Stimulated activated CD4-positive, alpha-beta T cell treated with anti-CD3 and anti-CD28 coated beads, Interleukin-2, amount 100 ng/mL, for 48 hours (primary cell): Measurements from ENCODE around the gene FEM1A.
"Not testable (repeated sequence)": the region's sequence is repeated elsewhere in the genome, so short reads cannot be mapped to it uniquely, and the experiment has no call there.

ENCODE experiments used
- DNase-seq, 2 donors: peaks; one replicate each; pipeline ENCODE4 v3.0.0-alpha.2; 2020

The FEM1A gene

GRCh38 chr19:4774136-4774535, 17.4 kb upstream of the FEM1A start:
- DNase-seq, result no peak

GRCh38 chr19:4775627-4776152, 15.8 kb upstream of the FEM1A start:
- DNase-seq, result no peak

- no peak for DNase-seq
Observed at GRCh38 chr19:4776436-4777211, 14.9 kb upstream of the FEM1A start.

- DNase-seq, result not testable (repeated sequence)
Observed at GRCh38 chr19:4778124-4778523, 13.4 kb upstream of the FEM1A start.

- DNase-seq, result no peak
Observed at GRCh38 chr19:4780860-4781259, 10.7 kb upstream of the FEM1A start.

- no peak for DNase-seq
Observed at GRCh38 chr19:4781801-4782200, 9.7 kb upstream of the FEM1A start.

GRCh38 chr19:4786412-4787016, 5.0 kb upstream of the FEM1A start:
- not testable (repeated sequence) for DNase-seq

GRCh38 chr19:4792019-4792865, 708 bp downstream of the FEM1A start:
- not testable (repeated sequence) for DNase-seq

- not testable (repeated sequence) for DNase-seq
Observed at GRCh38 chr19:4792866-4793195, 1.3 kb downstream of the FEM1A start.

GRCh38 chr19:4793278-4793677, 1.7 kb downstream of the FEM1A start:
- not testable (repeated sequence) for DNase-seq

GRCh38 chr19:4794971-4795370, 3.4 kb downstream of the FEM1A start:
- no peak for DNase-seq

GRCh38 chr19:4795400-4795799, 3.9 kb downstream of the FEM1A start:
- DNase-seq, result no peak

GRCh38 chr19:4800591-4801081, 9.1 kb downstream of the FEM1A start:
- DNase-seq, result no peak

- no peak for DNase-seq
Observed at GRCh38 chr19:4801085-4801619, 9.6 kb downstream of the FEM1A start.

- no peak for DNase-seq
Observed at GRCh38 chr19:4802711-4803110, 11.2 kb downstream of the FEM1A start.

- DNase-seq, result peak; percentile 61 to 65
Observed at GRCh38 chr19:4803736-4804695, 12.5 kb downstream of the FEM1A start.

GRCh38 chr19:4805140-4805539, 13.6 kb downstream of the FEM1A start:
- not testable (repeated sequence) for DNase-seq

GRCh38 chr19:4806384-4806783, 14.8 kb downstream of the FEM1A start:
- DNase-seq, result no peak

- no peak for DNase-seq
Observed at GRCh38 chr19:4807188-4807587, 15.7 kb downstream of the FEM1A start.

GRCh38 chr19:4811328-4812131, 20.0 kb downstream of the FEM1A start:
- DNase-seq, result peak; percentile 96 to 97
